Panc1 (cell line): ENCODE data around the gene RFT1. TPM values are rescaled to one million over a fixed set of nuclear protein-coding genes. Genes with fewer than 3 reads are reported as not detected.

ENCODE experiments used
- ATAC-seq: fragments of 200-7000 bp; cut with Tn5 transposase; 2 replicates; pipeline ENCODE4 v1.9.1; 2020; ENCODE audit warnings: mild to moderate bottlenecking, moderate library complexity
- BruUV-seq: library from RNA; stranded (reverse); fragments of 400-500 nt; replicated peaks from 2 replicates; lab custom pipeline; 2021; lab: Mats Ljungman, UMichigan
- CTCF ChIA-PET: fragments of 300-600 bp; sonication (Branson Sonifier 250); formaldehyde crosslinking; loops from one replicate; lab custom pipeline; 2022; ENCODE audit warnings: antibody characterized with exemption; lab: Charles Lee
- POLR2A ChIA-PET: fragments of 300-600 bp; sonication (Branson Sonifier 250); formaldehyde crosslinking; loops from one replicate; lab custom pipeline; 2022; ENCODE audit warnings: antibody characterized with exemption; lab: Charles Lee
- DNase-seq: peaks from one replicate; pipeline ENCODE4 v3.0.0-alpha.2; 2010; ENCODE audit warnings: low read depth, low spot score
- H3K27ac ChIP-seq: 2 replicates; pipeline ENCODE4 v1.5.1; 2011; ENCODE audit warnings: mild to moderate bottlenecking, low read length, inconsistent platforms
- H3K27me3 ChIP-seq: fragments of 200-500 bp; sonication (Bioruptor generic); 2 replicates; pipeline ENCODE4 v1.6.0; 2014; ENCODE audit warnings: low read length, inconsistent platforms; ENCODE audit not compliant: control insufficient read depth, insufficient read depth
- H3K36me3 ChIP-seq: fragments of 200-500 bp; sonication (Bioruptor generic); 2 replicates; pipeline ENCODE4 v1.5.1; 2014; ENCODE audit warnings: inconsistent platforms, mild to moderate bottlenecking, low read length, moderate library complexity; ENCODE audit not compliant: control insufficient read depth, insufficient read depth
- H3K4me1 ChIP-seq: 2 replicates; pipeline ENCODE4 v1.5.1; 2011; ENCODE audit warnings: inconsistent platforms, mild to moderate bottlenecking, low read length, moderate library complexity; ENCODE audit not compliant: control insufficient read depth, insufficient read depth
- H3K4me3 ChIP-seq, 2 experiments: 2 replicates each; pipeline ENCODE4 v1.5.1; 2011 to 2012; ENCODE audit warnings: low read depth in 2 of 2, low read length in 2 of 2, mild to moderate bottlenecking in 2 of 2, inconsistent platforms in 1 of 2, moderate library complexity in 1 of 2
- H3K9me3 ChIP-seq: fragments of 200-500 bp; sonication (Bioruptor generic); 2 replicates; pipeline ENCODE4 v1.5.1; 2014; ENCODE audit warnings: low read depth, mild to moderate bottlenecking, inconsistent platforms, low read length, moderate library complexity; ENCODE audit not compliant: control insufficient read depth, insufficient read depth
- POLR2AphosphoS5 ChIP-seq: IDR thresholded peaks from 2 replicates; pipeline ENCODE4 v1.6.1; 2012; ENCODE audit warnings: mild to moderate bottlenecking, low read depth, low read length, moderate library complexity
- SIN3A ChIP-seq: IDR thresholded peaks from 2 replicates; pipeline ENCODE4 v1.6.1; 2012; ENCODE audit warnings: low read depth, mild to moderate bottlenecking, low read length, moderate library complexity, borderline replicate concordance; ENCODE audit not compliant: insufficient read depth
- TCF7L2 ChIP-seq: IDR thresholded peaks from 2 replicates; pipeline ENCODE4 v1.6.1; 2011; ENCODE audit warnings: mild to moderate bottlenecking, low read depth, low read length, inconsistent platforms
- in situ Hi-C: cut with HindIII; loops from 2 replicates; pipeline ENCODE4 v1.10.0; 2016; ENCODE audit warnings: low sequenced_read_pairs, low pct_unique_long_range_greater_than_20kb
- intact Hi-C: fragments of 100-400 bp; cut with micrococcal nuclease; formaldehyde crosslinking; loops from one replicate; pipeline ENCODE4 v1.10.0; 2022; ENCODE audit not compliant: unreplicated experiment
- total RNA-seq: library from RNA; stranded (reverse); gene quantifications from one replicate; pipeline ENCODE4 v1.2.1, GENCODE V29; 2021; ENCODE audit not compliant: unreplicated experiment
- TF ChIP-seq, protein P1 (sequence below), 2 experiments: IDR thresholded peaks; 2 replicates each; pipeline ENCODE4 v1.6.1; 2011 to 2012; ENCODE audit warnings: low read depth in 2 of 2, control low read depth in 1 of 2, low read length in 1 of 2, mild to moderate bottlenecking in 1 of 2, moderate library complexity in 1 of 2; ENCODE audit not compliant: insufficient read depth in 1 of 2
- TF ChIP-seq, protein P2 (sequence below): fragments of 450-650 bp; IDR thresholded peaks from 2 replicates; pipeline ENCODE4 v1.5.1; 2017; ENCODE audit warnings: mild to moderate bottlenecking

RFT1 gene
- total RNA-seq, 1 experiment from 2014 or later: 21.0 TPM

DNA sequence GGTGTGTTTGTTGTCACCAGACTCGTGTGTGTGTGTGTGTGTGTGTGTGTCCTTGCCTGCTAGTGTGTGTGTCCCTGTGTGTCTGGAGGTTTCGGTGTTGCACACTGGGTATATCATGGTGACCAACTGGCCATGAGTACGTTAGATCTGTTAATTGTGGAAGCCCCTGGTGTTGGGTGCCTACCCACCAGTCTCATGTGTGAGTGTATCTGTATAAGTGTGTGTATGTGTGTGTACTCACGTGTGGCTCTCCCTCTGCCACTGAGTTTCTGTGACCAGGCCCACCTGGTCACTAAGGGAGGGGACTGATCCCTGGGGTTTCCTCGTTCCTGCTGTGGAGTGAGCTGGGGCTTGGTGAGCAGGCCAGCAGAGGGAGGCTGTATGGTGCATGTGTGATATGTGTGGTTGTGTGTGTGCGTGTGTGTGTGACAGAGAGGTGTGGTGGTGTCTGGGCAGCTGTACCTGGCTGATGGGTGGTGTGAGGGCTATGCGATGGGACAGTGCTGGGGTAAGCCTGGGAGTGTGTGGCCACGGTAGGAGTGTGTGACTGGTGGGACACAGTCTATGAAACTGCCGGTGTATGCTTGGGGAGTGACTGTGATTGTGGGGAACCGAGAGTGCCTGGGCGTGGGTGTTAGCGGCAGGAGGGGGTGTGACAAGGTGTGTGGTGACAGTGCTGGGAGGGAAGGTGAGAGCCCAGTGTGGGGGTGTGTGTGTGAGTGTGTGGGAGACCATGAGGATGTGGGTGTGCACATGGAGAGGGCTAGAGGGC is 32.6 kb upstream of the RFT1 start:
- ChIA-PET POLR2A (no interaction called here), CTCF (no interaction called here)
- peak overlapping the region; percentile 34 for H3K27ac ChIP-seq
- DNase-seq (no peak), ATAC-seq (no peak)
- no peaks in the 10 kb centered on the region for H3K27me3 ChIP-seq
- peaks cover 21% of the 10 kb centered on the region for H3K4me1 ChIP-seq
- intact Hi-C loops (no loop called here), in situ Hi-C loops (no loop called here)
- H3K4me3 ChIP-seq: peak overlapping the region; percentile 68 to 71
- no peaks in the 10 kb centered on the region for H3K36me3 ChIP-seq
- no TSS peak for BruUV-seq
- TF ChIP-seq, protein P1, sequence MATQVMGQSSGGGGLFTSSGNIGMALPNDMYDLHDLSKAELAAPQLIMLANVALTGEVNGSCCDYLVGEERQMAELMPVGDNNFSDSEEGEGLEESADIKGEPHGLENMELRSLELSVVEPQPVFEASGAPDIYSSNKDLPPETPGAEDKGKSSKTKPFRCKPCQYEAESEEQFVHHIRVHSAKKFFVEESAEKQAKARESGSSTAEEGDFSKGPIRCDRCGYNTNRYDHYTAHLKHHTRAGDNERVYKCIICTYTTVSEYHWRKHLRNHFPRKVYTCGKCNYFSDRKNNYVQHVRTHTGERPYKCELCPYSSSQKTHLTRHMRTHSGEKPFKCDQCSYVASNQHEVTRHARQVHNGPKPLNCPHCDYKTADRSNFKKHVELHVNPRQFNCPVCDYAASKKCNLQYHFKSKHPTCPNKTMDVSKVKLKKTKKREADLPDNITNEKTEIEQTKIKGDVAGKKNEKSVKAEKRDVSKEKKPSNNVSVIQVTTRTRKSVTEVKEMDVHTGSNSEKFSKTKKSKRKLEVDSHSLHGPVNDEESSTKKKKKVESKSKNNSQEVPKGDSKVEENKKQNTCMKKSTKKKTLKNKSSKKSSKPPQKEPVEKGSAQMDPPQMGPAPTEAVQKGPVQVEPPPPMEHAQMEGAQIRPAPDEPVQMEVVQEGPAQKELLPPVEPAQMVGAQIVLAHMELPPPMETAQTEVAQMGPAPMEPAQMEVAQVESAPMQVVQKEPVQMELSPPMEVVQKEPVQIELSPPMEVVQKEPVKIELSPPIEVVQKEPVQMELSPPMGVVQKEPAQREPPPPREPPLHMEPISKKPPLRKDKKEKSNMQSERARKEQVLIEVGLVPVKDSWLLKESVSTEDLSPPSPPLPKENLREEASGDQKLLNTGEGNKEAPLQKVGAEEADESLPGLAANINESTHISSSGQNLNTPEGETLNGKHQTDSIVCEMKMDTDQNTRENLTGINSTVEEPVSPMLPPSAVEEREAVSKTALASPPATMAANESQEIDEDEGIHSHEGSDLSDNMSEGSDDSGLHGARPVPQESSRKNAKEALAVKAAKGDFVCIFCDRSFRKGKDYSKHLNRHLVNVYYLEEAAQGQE (IDR thresholded peaks at IDR 0.05; ENCODE audit: insufficient read depth in 1 of 2, low read depth in 2 of 2, low read length in 1 of 2): no peak
- no peak for TF ChIP-seq TCF7L2
- TF ChIP-seq, protein P2, sequence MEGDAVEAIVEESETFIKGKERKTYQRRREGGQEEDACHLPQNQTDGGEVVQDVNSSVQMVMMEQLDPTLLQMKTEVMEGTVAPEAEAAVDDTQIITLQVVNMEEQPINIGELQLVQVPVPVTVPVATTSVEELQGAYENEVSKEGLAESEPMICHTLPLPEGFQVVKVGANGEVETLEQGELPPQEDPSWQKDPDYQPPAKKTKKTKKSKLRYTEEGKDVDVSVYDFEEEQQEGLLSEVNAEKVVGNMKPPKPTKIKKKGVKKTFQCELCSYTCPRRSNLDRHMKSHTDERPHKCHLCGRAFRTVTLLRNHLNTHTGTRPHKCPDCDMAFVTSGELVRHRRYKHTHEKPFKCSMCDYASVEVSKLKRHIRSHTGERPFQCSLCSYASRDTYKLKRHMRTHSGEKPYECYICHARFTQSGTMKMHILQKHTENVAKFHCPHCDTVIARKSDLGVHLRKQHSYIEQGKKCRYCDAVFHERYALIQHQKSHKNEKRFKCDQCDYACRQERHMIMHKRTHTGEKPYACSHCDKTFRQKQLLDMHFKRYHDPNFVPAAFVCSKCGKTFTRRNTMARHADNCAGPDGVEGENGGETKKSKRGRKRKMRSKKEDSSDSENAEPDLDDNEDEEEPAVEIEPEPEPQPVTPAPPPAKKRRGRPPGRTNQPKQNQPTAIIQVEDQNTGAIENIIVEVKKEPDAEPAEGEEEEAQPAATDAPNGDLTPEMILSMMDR: no peak
- TF ChIP-seq POLR2AphosphoS5: no peak
- TF ChIP-seq SIN3A: no peak
- no peaks in the 10 kb centered on the region for H3K9me3 ChIP-seq

DNA sequence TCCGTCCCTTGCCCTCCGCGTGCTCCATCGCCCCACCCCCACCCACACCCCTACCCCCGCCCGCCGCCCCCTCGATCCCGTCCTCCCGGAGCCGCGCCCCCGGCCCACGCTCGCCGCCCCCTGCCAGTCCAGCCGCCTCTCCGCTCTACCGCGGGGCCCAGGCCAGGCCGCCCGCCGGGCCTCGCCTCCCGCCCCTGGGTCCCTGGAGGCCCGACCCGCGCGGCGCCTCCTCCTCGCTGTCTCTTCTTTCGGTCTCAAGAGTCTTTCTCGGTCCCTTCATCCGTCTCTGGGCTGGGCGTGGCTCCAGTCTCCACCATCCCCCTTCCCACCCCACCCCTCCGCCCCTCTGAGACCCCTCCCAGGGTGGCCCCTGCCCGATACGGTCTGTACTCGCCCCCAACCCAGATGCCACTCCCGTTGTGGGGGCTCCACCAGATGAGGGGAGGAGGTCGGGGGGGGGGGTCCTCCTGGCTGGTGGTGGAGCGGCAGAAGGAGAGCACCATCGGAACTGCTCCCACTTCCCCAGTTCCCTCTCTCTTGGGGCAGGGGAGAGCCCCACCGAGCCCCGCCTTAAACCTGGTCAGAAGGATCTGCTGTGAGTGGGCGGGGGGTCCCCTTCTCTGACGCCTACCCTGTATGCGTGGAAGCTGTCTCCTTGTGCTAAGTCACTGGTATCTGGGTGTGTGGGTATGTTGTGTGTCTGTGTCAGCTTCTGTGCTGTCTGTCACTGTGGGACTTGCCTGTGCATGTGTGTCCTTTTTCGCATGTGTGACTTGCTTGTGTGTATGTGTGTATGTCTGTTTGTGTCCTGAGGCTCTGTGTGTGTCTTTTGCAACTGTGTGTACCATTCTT is 31.8 kb upstream of the RFT1 start:
- BruUV-seq: no TSS peak
- no peaks in the 10 kb centered on the region for H3K9me3 ChIP-seq
- no peak for ATAC-seq
- ChIA-PET CTCF (interaction anchor here (0.5 kb wide), 1 partner anchor 21 kb away, joined by 10 read pairs; no protein-coding TSS in a partner anchor), POLR2A (no interaction called here)
- DNase-seq: no peak
- intact Hi-C loops (no loop called here), in situ Hi-C loops (no loop called here)
- TF ChIP-seq SIN3A: no peak
- TF ChIP-seq TCF7L2: no peak
- TF ChIP-seq, protein P2: no peak
- no peak for TF ChIP-seq POLR2AphosphoS5
- TF ChIP-seq, protein P1 (IDR thresholded peaks at IDR 0.05; ENCODE audit: insufficient read depth in 1 of 2, low read depth in 2 of 2, low read length in 1 of 2): no peak
- H3K27ac ChIP-seq: peak overlapping the region; percentile 34
- peak overlapping the region; percentile 68 to 71 for H3K4me3 ChIP-seq
- H3K27me3 ChIP-seq: no peaks in the 10 kb centered on the region
- peaks cover 21% of the 10 kb centered on the region for H3K4me1 ChIP-seq
- no peaks in the 10 kb centered on the region for H3K36me3 ChIP-seq
